ENCODE measurements around the gene ATXN10.

Gene ATXN10

GRCh38 chr22:45852826-45853225, 181.2 kb downstream of the ATXN10 start:
- TF ChIP-seq SPI1 (IDR thresholded peaks at IDR 0.05; ENCODE audit: borderline replicate concordance, low read depth), result no peak
- no peak for TF ChIP-seq POLR2AphosphoS5 (IDR thresholded peaks at IDR 0.05; ENCODE audit: low read depth)
- no peak for TF ChIP-seq GABPA (IDR thresholded peaks at IDR 0.05; ENCODE audit: low read depth)
- TF ChIP-seq, protein P1, sequence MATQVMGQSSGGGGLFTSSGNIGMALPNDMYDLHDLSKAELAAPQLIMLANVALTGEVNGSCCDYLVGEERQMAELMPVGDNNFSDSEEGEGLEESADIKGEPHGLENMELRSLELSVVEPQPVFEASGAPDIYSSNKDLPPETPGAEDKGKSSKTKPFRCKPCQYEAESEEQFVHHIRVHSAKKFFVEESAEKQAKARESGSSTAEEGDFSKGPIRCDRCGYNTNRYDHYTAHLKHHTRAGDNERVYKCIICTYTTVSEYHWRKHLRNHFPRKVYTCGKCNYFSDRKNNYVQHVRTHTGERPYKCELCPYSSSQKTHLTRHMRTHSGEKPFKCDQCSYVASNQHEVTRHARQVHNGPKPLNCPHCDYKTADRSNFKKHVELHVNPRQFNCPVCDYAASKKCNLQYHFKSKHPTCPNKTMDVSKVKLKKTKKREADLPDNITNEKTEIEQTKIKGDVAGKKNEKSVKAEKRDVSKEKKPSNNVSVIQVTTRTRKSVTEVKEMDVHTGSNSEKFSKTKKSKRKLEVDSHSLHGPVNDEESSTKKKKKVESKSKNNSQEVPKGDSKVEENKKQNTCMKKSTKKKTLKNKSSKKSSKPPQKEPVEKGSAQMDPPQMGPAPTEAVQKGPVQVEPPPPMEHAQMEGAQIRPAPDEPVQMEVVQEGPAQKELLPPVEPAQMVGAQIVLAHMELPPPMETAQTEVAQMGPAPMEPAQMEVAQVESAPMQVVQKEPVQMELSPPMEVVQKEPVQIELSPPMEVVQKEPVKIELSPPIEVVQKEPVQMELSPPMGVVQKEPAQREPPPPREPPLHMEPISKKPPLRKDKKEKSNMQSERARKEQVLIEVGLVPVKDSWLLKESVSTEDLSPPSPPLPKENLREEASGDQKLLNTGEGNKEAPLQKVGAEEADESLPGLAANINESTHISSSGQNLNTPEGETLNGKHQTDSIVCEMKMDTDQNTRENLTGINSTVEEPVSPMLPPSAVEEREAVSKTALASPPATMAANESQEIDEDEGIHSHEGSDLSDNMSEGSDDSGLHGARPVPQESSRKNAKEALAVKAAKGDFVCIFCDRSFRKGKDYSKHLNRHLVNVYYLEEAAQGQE (IDR thresholded peaks at IDR 0.05; ENCODE audit: insufficient replicate concordance, low read depth), result no peak
- TF ChIP-seq CTCF (IDR thresholded peaks at IDR 0.05; ENCODE audit: insufficient read depth, low read length), result no peak
- no peaks in the 10 kb centered on the region for H3K27me3 ChIP-seq (ENCODE audit: insufficient read depth, poor library complexity, severe bottlenecking)
- DNase-seq (ENCODE audit: low read depth in 1 of 2, low spot score in 1 of 2), result no peak
- H3K4me3 ChIP-seq (replicated peaks; ENCODE audit: insufficient read depth, low read length), result no peak overlapping the region
- no peak overlapping the region for H3K27ac ChIP-seq (replicated peaks)

- DNase-seq (ENCODE audit: low read depth in 1 of 2, low spot score in 1 of 2), result no peak
- no peak overlapping the region for H3K4me3 ChIP-seq (replicated peaks; ENCODE audit: insufficient read depth, low read length)
- no peak overlapping the region for H3K27ac ChIP-seq (replicated peaks)
- no peaks in the 10 kb centered on the region for H3K27me3 ChIP-seq (ENCODE audit: insufficient read depth, poor library complexity, severe bottlenecking)
- no peak for TF ChIP-seq GABPA (IDR thresholded peaks at IDR 0.05; ENCODE audit: low read depth)
- TF ChIP-seq CTCF (IDR thresholded peaks at IDR 0.05; ENCODE audit: insufficient read depth, low read length), result no peak
- TF ChIP-seq, protein P1 (IDR thresholded peaks at IDR 0.05; ENCODE audit: insufficient replicate concordance, low read depth), result no peak
- no peak for TF ChIP-seq POLR2AphosphoS5 (IDR thresholded peaks at IDR 0.05; ENCODE audit: low read depth)
These were observed 184.3 kb downstream of the ATXN10 start for GRCh38 chr22:45855961-45856360.

DNA sequence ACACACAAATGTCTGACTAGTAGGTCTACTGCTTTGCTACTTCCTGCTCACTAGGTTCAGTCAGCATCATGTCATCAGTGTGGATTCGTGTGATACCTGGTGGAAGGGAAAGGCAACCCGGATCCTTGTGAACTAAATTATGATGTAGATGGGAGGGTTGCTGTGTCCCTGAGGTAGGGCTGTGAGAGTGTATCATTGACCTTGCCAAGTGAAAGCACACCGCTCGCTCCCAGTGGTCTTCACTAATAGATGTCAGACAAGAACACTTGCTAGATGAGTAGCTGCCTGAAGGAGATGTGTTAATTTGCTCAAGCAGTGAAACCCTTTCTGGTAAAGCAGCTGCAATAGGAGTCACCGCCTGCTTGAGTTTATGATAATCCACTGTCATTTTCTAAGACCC, 185.9 kb downstream of the ATXN10 start:
- TF ChIP-seq, protein P1 (IDR thresholded peaks at IDR 0.05; ENCODE audit: insufficient replicate concordance, low read depth), result no peak
- no peak for TF ChIP-seq POLR2AphosphoS5 (IDR thresholded peaks at IDR 0.05; ENCODE audit: low read depth)
- TF ChIP-seq CTCF (IDR thresholded peaks at IDR 0.05; ENCODE audit: insufficient read depth, low read length), result no peak
- no peak for TF ChIP-seq GABPA (IDR thresholded peaks at IDR 0.05; ENCODE audit: low read depth)
- TF ChIP-seq SPI1 (IDR thresholded peaks at IDR 0.05; ENCODE audit: borderline replicate concordance, low read depth), result no peak
- DNase-seq (ENCODE audit: low read depth in 1 of 2, low spot score in 1 of 2), result no peak
- no peak overlapping the region for H3K4me3 ChIP-seq (replicated peaks; ENCODE audit: insufficient read depth, low read length)
- no peaks in the 10 kb centered on the region for H3K27me3 ChIP-seq (ENCODE audit: insufficient read depth, poor library complexity, severe bottlenecking)
- H3K27ac ChIP-seq (replicated peaks), result no peak overlapping the region

All from HL-60 (cell line).